Tibial artery (tissue), 4 donors: ENCODE data around the gene BSDC1.

ENCODE experiments used
- DNase-seq, 2 donors: peaks; one replicate each; pipeline ENCODE4 v3.0.0-alpha.2; 2019
- H3K27ac ChIP-seq, 2 donors: fragments of 200-600 bp; sonication (generic) in 1 of 2; 1 replicate in 1 of 2; 2 replicates in 1 of 2; pipeline ENCODE4 v1.5.1; 2018 to 2019; ENCODE audit warnings: mild to moderate bottlenecking in 1 of 2
- H3K27me3 ChIP-seq, 2 donors: fragments of 200-600 bp; sonication (generic) in 1 of 2; one replicate each; pipeline versions ENCODE4 v1.5.1 to v1.6.0; 2016 to 2019
- H3K36me3 ChIP-seq, 3 donors: fragments of 200-600 bp; sonication (generic) in 2 of 3; one replicate each; pipeline ENCODE4 v1.5.1; 2016 to 2019; ENCODE audit warnings: mild to moderate bottlenecking in 2 of 3
- H3K4me1 ChIP-seq, 4 donors: fragments of 200-600 bp; sonication (generic) in 2 of 4; 1 replicate in 3 of 4; 2 replicates in 1 of 4; pipeline ENCODE4 v1.5.1; 2016 to 2019
- H3K4me3 ChIP-seq, 2 donors: fragments of 200-600 bp; sonication (generic) in 1 of 2; 1 replicate in 1 of 2; 2 replicates in 1 of 2; pipeline ENCODE4 v1.5.1; 2018 to 2019; ENCODE audit warnings: mild to moderate bottlenecking in 2 of 2
- H3K9me3 ChIP-seq, 3 donors: fragments of 200-600 bp; sonication (generic) in 1 of 3; one replicate each; pipeline ENCODE4 v1.5.1; 2016 to 2019
- CTCF ChIP-seq, 2 experiments: fragments of 200-600 bp in 1 of 2; fragments of 450-650 bp in 1 of 2; IDR thresholded peaks; one replicate each; pipeline ENCODE4 v1.5.1; 2017 to 2019; ENCODE audit warnings: antibody characterized with exemption in 2 of 2, mild to moderate bottlenecking in 1 of 2, moderate library complexity in 1 of 2
- intact Hi-C: fragments of 100-400 bp; cut with DNase I; formaldehyde crosslinking; loops from one replicate; pipeline ENCODE4 v1.15.0; 2023; ENCODE audit warnings: low total_unique reads

The BSDC1 gene

GRCh38 chr1:32332290-32333079 is 61.8 kb downstream of the BSDC1 start:
- Histone ChIP-seq H3K36me3 (peaks cover 48 to 57% (median 51%) of the 10 kb centered on the region in 3 donors), H3K4me3 (no peak overlapping the region), H3K4me1 (peaks cover 0 to 30% (median 21%) of the 10 kb centered on the region in 4 donors), H3K27me3 (peaks cover 0 to 12% of the 10 kb centered on the region in 2 donors), H3K9me3 (no peaks in the 10 kb centered on the region), H3K27ac (no peak overlapping the region)
- intact Hi-C loops, result no loop called here
- no peak for TF ChIP-seq CTCF (IDR thresholded peaks at IDR 0.05)
- no peak for DNase-seq

GRCh38 chr1:32331549-32331948 is 62.7 kb downstream of the BSDC1 start:
- peaks cover 58 to 66% (median 60%) of the 10 kb centered on the region in 3 donors for H3K36me3 ChIP-seq
- TF ChIP-seq CTCF (IDR thresholded peaks at IDR 0.05), result no peak
- H3K4me3 ChIP-seq, result no peak overlapping the region
- H3K27me3 ChIP-seq, result peaks cover 0 to 12% of the 10 kb centered on the region in 2 donors
- intact Hi-C loops, result no loop called here
- H3K9me3 ChIP-seq, result no peaks in the 10 kb centered on the region
- no peak overlapping the region for H3K27ac ChIP-seq
- DNase-seq, result no peak
- H3K4me1 ChIP-seq, result peaks cover 0 to 21% (median 19%) of the 10 kb centered on the region in 4 donors

- Histone ChIP-seq H3K4me1 (peaks cover 0 to 13% (median 11%) of the 10 kb centered on the region in 4 donors), H3K27me3 (peaks cover 0 to 10% of the 10 kb centered on the region in 2 donors), H3K4me3 (no peak overlapping the region), H3K27ac (no peak overlapping the region), H3K9me3 (no peaks in the 10 kb centered on the region), H3K36me3 (peaks cover 67 to 75% (median 69%) of the 10 kb centered on the region in 3 donors)
- no peak for TF ChIP-seq CTCF (IDR thresholded peaks at IDR 0.05)
- no peak for DNase-seq
- intact Hi-C loops, result no loop called here
Observed at GRCh38 chr1:32330558-32331151, 63.6 kb downstream of the BSDC1 start.

- Histone ChIP-seq H3K4me3 (no peak overlapping the region), H3K36me3 (peaks cover 73 to 80% (median 75%) of the 10 kb centered on the region in 3 donors), H3K4me1 (peaks cover 0 to 7% (median 4%) of the 10 kb centered on the region in 4 donors), H3K27me3 (peaks cover 0 to 3% of the 10 kb centered on the region in 2 donors), H3K9me3 (no peaks in the 10 kb centered on the region), H3K27ac (no peak overlapping the region)
- no peak for DNase-seq
- intact Hi-C loops, result no loop called here
- no peak for TF ChIP-seq CTCF (IDR thresholded peaks at IDR 0.05)
Observed at GRCh38 chr1:32329931-32330466, 64.2 kb downstream of the BSDC1 start.

GRCh38 chr1:32327204-32327603 is 67.0 kb downstream of the BSDC1 start:
- intact Hi-C loops, result no loop called here
- Histone ChIP-seq H3K27me3 (no peaks in the 10 kb centered on the region), H3K9me3 (no peaks in the 10 kb centered on the region), H3K4me1 (no peaks in the 10 kb centered on the region), H3K27ac (no peak overlapping the region), H3K36me3 (peaks cover 74 to 99% (median 75%) of the 10 kb centered on the region in 3 donors), H3K4me3 (no peak overlapping the region)
- DNase-seq, result no peak
- no peak for TF ChIP-seq CTCF (IDR thresholded peaks at IDR 0.05)
